ENCODE measurements around the gene POLE.

- no peak for TF ChIP-seq CTCF (IDR thresholded peaks at IDR 0.05)
- no peak for TF ChIP-seq ZFX (IDR thresholded peaks at IDR 0.05; ENCODE audit: borderline replicate concordance)
These were observed 94.7 kb downstream of the POLE start for GRCh38 chr12:132592282-132592970.

Data from 22Rv1 (cell line).